Muscle layer of colon (tissue), 2 donors: Measurements from ENCODE around the gene NF2.

Experiments used
- H3K27ac ChIP-seq: one replicate; pipeline ENCODE4 v1.7.0; 2013; ENCODE audit warnings: low read depth, mild to moderate bottlenecking, low read length, moderate library complexity
- H3K27me3 ChIP-seq, 2 donors: one replicate each; pipeline ENCODE4 v1.7.0; 2013; ENCODE audit warnings: low read length in 2 of 2, mild to moderate bottlenecking in 2 of 2; ENCODE audit not compliant: insufficient read depth in 2 of 2, control insufficient read depth in 1 of 2
- H3K36me3 ChIP-seq: one replicate; pipeline ENCODE4 v1.7.0; 2013; ENCODE audit warnings: mild to moderate bottlenecking, low read length; ENCODE audit not compliant: insufficient read depth
- H3K4me1 ChIP-seq: one replicate; pipeline ENCODE4 v1.7.0; 2013; ENCODE audit warnings: mild to moderate bottlenecking, low read length; ENCODE audit not compliant: insufficient read depth
- H3K4me3 ChIP-seq, 2 donors: one replicate each; pipeline ENCODE4 v1.7.0; 2013; ENCODE audit warnings: low read length in 2 of 2, low read depth in 1 of 2, mild to moderate bottlenecking in 1 of 2, moderate library complexity in 1 of 2
- H3K9ac ChIP-seq: one replicate; pipeline ENCODE4 v1.7.0; 2013; ENCODE audit warnings: low read length
- H3K9me3 ChIP-seq: one replicate; pipeline ENCODE4 v1.7.0; 2013; ENCODE audit warnings: mild to moderate bottlenecking, low read length
- donor health status: abdominal sarcoma.
- donor health status: Adenocarcinoma of cecum.

NF2 gene

GRCh38 chr22:29647954-29648737, 44.7 kb downstream of the NF2 start:
- no peaks in the 10 kb centered on the region for H3K27me3 ChIP-seq
- H3K27ac ChIP-seq, result no peak overlapping the region
- peaks cover 15% of the 10 kb centered on the region for H3K36me3 ChIP-seq
- no peak overlapping the region for H3K4me3 ChIP-seq
- no peak overlapping the region for H3K9ac ChIP-seq
- H3K9me3 ChIP-seq, result no peaks in the 10 kb centered on the region
- no peaks in the 10 kb centered on the region for H3K4me1 ChIP-seq

DNA sequence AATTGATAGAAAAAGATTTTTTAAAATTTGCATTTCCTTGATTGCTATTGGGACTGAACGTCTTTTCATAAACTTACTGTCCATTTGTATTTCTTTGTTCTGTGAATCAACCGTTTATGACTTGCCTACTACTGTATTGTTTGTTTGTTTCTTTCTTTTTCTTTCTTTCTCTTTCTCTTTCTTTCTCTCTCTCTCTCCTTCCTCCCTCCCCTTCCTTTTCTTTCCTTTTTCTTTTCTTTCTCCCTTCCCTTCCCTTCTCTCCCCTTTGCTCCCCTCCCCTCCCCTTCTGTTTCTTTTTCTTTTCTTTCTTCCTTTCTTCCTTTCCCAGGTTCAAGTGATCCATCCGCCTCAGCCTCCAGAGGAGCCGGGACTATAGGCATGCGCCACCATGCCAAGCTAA, 46.9 kb downstream of the NF2 start:
- H3K4me3 ChIP-seq, result no peak overlapping the region

GRCh38 chr22:29651652-29652051, 48.2 kb downstream of the NF2 start:
- Histone ChIP-seq H3K27ac (no peak overlapping the region), H3K36me3 (peaks cover 15% of the 10 kb centered on the region), H3K9ac (no peak overlapping the region), H3K27me3 (no peaks in the 10 kb centered on the region), H3K4me1 (no peaks in the 10 kb centered on the region), H3K4me3 (no peak overlapping the region), H3K9me3 (no peaks in the 10 kb centered on the region)

More for the DNA sequence above, 46.9 kb downstream of the NF2 start:
- Histone ChIP-seq H3K27ac (no peak overlapping the region), H3K36me3 (peaks cover 19% of the 10 kb centered on the region), H3K9ac (no peak overlapping the region), H3K4me1 (no peaks in the 10 kb centered on the region), H3K9me3 (no peaks in the 10 kb centered on the region), H3K27me3 (no peaks in the 10 kb centered on the region)

GRCh38 chr22:29654420-29654819, 51.0 kb downstream of the NF2 start:
- peaks cover 16% of the 10 kb centered on the region for H3K36me3 ChIP-seq
- H3K9ac ChIP-seq, result no peak overlapping the region
- no peak overlapping the region for H3K4me3 ChIP-seq
- H3K27ac ChIP-seq, result no peak overlapping the region
- H3K9me3 ChIP-seq, result no peaks in the 10 kb centered on the region
- H3K27me3 ChIP-seq, result no peaks in the 10 kb centered on the region
- H3K4me1 ChIP-seq, result no peaks in the 10 kb centered on the region

- H3K27ac ChIP-seq, result no peak overlapping the region
- H3K9ac ChIP-seq, result no peak overlapping the region
- no peaks in the 10 kb centered on the region for H3K4me1 ChIP-seq
- peaks cover 16% of the 10 kb centered on the region for H3K36me3 ChIP-seq
- H3K9me3 ChIP-seq, result no peaks in the 10 kb centered on the region
- no peak overlapping the region for H3K4me3 ChIP-seq
- no peaks in the 10 kb centered on the region for H3K27me3 ChIP-seq
These were observed 51.4 kb downstream of the NF2 start for GRCh38 chr22:29654882-29655281.

- no peaks in the 10 kb centered on the region for H3K27me3 ChIP-seq
- H3K4me1 ChIP-seq, result no peaks in the 10 kb centered on the region
- no peaks in the 10 kb centered on the region for H3K9me3 ChIP-seq
- H3K4me3 ChIP-seq, result no peak overlapping the region
- peaks cover 30% of the 10 kb centered on the region for H3K36me3 ChIP-seq
- H3K27ac ChIP-seq, result no peak overlapping the region
- no peak overlapping the region for H3K9ac ChIP-seq
These were observed 54.7 kb downstream of the NF2 start for GRCh38 chr22:29658176-29658575.

- Histone ChIP-seq H3K27ac (no peak overlapping the region), H3K4me3 (no peak overlapping the region), H3K9me3 (no peaks in the 10 kb centered on the region), H3K36me3 (peaks cover 33% of the 10 kb centered on the region), H3K27me3 (no peaks in the 10 kb centered on the region), H3K9ac (no peak overlapping the region), H3K4me1 (no peaks in the 10 kb centered on the region)
These were observed 56.6 kb downstream of the NF2 start for GRCh38 chr22:29660021-29660420.

- Histone ChIP-seq H3K9ac (no peak overlapping the region), H3K27ac (no peak overlapping the region), H3K9me3 (no peaks in the 10 kb centered on the region), H3K27me3 (no peaks in the 10 kb centered on the region), H3K4me1 (no peaks in the 10 kb centered on the region), H3K4me3 (no peak overlapping the region), H3K36me3 (peaks cover 34% of the 10 kb centered on the region)
These were observed 57.9 kb downstream of the NF2 start for GRCh38 chr22:29661336-29661735.

DNA sequence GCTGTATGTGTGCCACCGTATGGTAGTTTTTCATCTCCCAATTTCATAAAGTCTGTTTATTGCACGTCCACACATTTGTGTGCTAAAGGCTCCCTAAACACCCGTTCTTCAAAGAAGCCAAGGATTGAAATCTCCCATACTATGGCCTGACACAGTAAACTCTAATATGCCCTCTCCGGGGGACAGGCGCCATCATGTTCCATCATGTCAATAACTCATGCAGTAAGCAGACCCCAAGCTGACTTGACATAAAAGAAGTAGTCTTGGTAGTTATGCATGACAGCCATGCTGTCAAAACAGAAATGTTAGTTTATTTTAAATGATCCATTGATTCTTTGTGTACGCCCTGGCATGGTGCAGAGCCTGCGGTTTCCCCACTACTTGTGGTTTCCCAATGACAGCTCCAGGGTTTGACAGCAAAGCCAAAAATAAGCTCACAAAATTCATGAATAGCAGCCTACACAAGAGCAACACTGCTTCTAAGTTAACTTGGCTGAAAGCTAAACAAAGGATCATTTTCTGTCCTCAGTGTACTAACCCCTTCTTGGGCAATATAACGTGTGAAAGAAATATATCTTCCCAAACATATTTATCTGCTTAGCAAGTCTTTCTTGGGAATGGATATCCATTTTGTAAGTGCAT, 59.9 kb downstream of the NF2 start:
- peaks cover 40% of the 10 kb centered on the region for H3K36me3 ChIP-seq
- H3K4me3 ChIP-seq, result no peak overlapping the region
- no peaks in the 10 kb centered on the region for H3K9me3 ChIP-seq

DNA sequence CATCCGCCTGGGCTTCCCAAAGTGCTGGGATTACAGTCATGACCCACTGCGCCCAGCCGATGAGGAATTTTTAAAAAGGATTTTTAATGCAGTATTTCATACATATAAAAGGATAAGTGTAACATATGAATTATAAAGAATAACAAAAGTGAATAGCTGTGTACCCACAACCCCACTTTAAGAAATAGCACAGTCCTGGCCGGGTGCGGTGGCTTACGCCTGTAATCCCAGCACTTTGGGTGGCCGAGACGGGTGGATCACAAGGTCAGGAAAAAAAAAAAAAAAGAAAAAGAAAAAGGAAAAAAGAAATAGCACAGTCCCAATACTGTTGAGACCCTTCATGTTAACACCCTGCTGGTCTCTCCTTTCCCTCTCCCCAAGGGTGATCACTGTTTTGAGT, 62.1 kb downstream of the NF2 start:
- H3K4me1 ChIP-seq, result no peaks in the 10 kb centered on the region
- no peaks in the 10 kb centered on the region for H3K27me3 ChIP-seq
- H3K27ac ChIP-seq, result no peak overlapping the region
- no peak overlapping the region for H3K4me3 ChIP-seq
- H3K9me3 ChIP-seq, result no peaks in the 10 kb centered on the region
- no peak overlapping the region for H3K9ac ChIP-seq
- H3K36me3 ChIP-seq, result peaks cover 46% of the 10 kb centered on the region

More for the DNA sequence above, 59.9 kb downstream of the NF2 start:
- Histone ChIP-seq H3K27ac (no peak overlapping the region), H3K9ac (no peak overlapping the region), H3K27me3 (no peaks in the 10 kb centered on the region), H3K4me1 (no peaks in the 10 kb centered on the region)

- no peaks in the 10 kb centered on the region for H3K4me1 ChIP-seq
- H3K36me3 ChIP-seq, result peaks cover 56% of the 10 kb centered on the region
- no peak overlapping the region for H3K9ac ChIP-seq
- no peaks in the 10 kb centered on the region for H3K27me3 ChIP-seq
- no peak overlapping the region for H3K27ac ChIP-seq
- no peaks in the 10 kb centered on the region for H3K9me3 ChIP-seq
- H3K4me3 ChIP-seq, result no peak overlapping the region
These were observed 65.2 kb downstream of the NF2 start for GRCh38 chr22:29668673-29669072.

DNA sequence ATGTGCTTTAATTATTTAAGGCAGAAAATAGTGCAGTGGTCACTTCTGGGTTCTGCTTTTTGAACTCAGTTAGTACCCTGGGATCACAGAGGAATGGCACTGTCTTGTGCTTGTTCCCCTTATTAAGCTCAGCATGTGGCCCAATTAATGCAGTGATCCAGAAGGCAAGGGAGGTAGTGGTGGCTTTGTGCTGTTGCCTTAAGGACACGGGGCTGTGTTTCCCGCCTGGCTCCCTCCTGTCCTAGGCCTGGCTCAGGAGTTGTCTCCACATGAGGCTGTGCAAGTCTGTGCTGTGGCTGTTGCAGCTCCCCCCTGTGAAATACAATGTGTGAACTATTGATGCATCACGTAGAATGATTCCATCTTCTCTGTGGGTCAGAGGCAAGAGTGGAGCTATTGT, 67.2 kb downstream of the NF2 start:
- Histone ChIP-seq H3K27ac (no peak overlapping the region), H3K27me3 (no peaks in the 10 kb centered on the region), H3K4me3 (no peak overlapping the region), H3K4me1 (no peaks in the 10 kb centered on the region), H3K9me3 (no peaks in the 10 kb centered on the region), H3K36me3 (peaks cover 59% of the 10 kb centered on the region), H3K9ac (no peak overlapping the region)
